H1 (cell line): ENCODE results near the gene RPL28. TPM values are rescaled to one million over a fixed set of nuclear protein-coding genes. Genes with fewer than 3 reads are reported as not detected.
A peak's percentile ranks its signal among the peaks of the same experiment; 100 is the strongest.

Experiments
- CTCF ChIA-PET: fragments of 300-600 bp; sonication (Branson Sonifier 250); formaldehyde crosslinking; loops from one replicate; lab custom pipeline; 2021; ENCODE audit not compliant: partially characterized antibody; lab: Charles Lee
- POLR2A ChIA-PET: fragments of 300-600 bp; sonication (Branson Sonifier 250); formaldehyde crosslinking; loops from one replicate; lab custom pipeline; 2021; ENCODE audit warnings: inconsistent platforms; ENCODE audit not compliant: partially characterized antibody; lab: Charles Lee
- DNase-seq, 2 experiments: peaks; one replicate each; pipeline versions ENCODE4 v3.0.0 to v3.0.0-alpha.2; 2010 to 2022; ENCODE audit warnings: low spot score in 2 of 2, low read depth in 1 of 2, mixed read lengths in 1 of 2
- FAIRE-seq: peaks from 2 replicates; lab custom pipeline; 2011; peaks lifted over from hg19 to GRCh38; lab: Jason Lieb, UNC
- H2AFZ ChIP-seq: 2 replicates; pipeline ENCODE4 v1.8.1; 2012; ENCODE audit warnings: low read length, inconsistent platforms
- H2AK5ac ChIP-seq: 2 replicates; pipeline ENCODE4 v1.6.1; 2013; ENCODE audit warnings: low read depth, low read length
- H2BK120ac ChIP-seq: replicated peaks from 2 replicates; pipeline ENCODE3; 2013; ENCODE audit warnings: low read depth, low read length, inconsistent platforms
- H2BK12ac ChIP-seq: 2 replicates; pipeline ENCODE4 v1.6.1; 2013; ENCODE audit warnings: low read depth, low read length
- H2BK15ac ChIP-seq: 2 replicates; pipeline ENCODE4 v1.6.1; 2013; ENCODE audit warnings: low read length
- H2BK20ac ChIP-seq: 2 replicates; pipeline ENCODE4 v1.6.1; 2013; ENCODE audit warnings: low read length
- H2BK5ac ChIP-seq: 2 replicates; pipeline ENCODE4 v1.6.1; 2013; ENCODE audit warnings: low read depth, low read length
- H3K14ac ChIP-seq: 2 replicates; pipeline ENCODE4 v1.6.1; 2013; ENCODE audit warnings: inconsistent platforms; ENCODE audit not compliant: insufficient read length
- H3K18ac ChIP-seq: 2 replicates; pipeline ENCODE4 v1.6.1; 2013; ENCODE audit warnings: low read length; ENCODE audit errors: extremely low read depth
- H3K23ac ChIP-seq: 2 replicates; pipeline ENCODE4 v1.6.1; 2013; ENCODE audit warnings: inconsistent platforms; ENCODE audit not compliant: insufficient read length
- H3K23me2 ChIP-seq: 2 replicates; pipeline ENCODE4 v1.6.1; 2013; ENCODE audit warnings: low read depth, low read length
- H3K27ac ChIP-seq: 2 replicates; pipeline ENCODE4 v1.6.1; 2011; ENCODE audit warnings: low read depth, low read length, inconsistent platforms
- H3K27me3 ChIP-seq, 4 experiments: replicated peaks in 1 of 4; 1 replicate in 1 of 4; 2 replicates in 3 of 4; pipeline versions ENCODE4 v1.6.1 to v1.8.1; 2011 to 2013; ENCODE audit warnings: low read length in 3 of 4, mild to moderate bottlenecking in 3 of 4, inconsistent platforms in 2 of 4, mixed read lengths in 2 of 4, moderate library complexity in 1 of 4; ENCODE audit not compliant: control insufficient read depth in 3 of 4, insufficient read depth in 3 of 4; ENCODE audit errors: extremely low read depth in 1 of 4
- H3K36me3 ChIP-seq, 4 experiments: 2 replicates each; pipeline versions ENCODE4 v1.6.1 to v1.8.1; 2011 to 2013; ENCODE audit warnings: mild to moderate bottlenecking in 4 of 4, low read length in 3 of 4, moderate library complexity in 2 of 4, control low read depth in 1 of 4, inconsistent platforms in 1 of 4; ENCODE audit not compliant: insufficient read depth in 4 of 4, control insufficient read depth in 2 of 4
- H3K4ac ChIP-seq: replicated peaks from 2 replicates; pipeline ENCODE3; 2013; ENCODE audit warnings: low read length, low read depth, mixed read lengths, inconsistent platforms; ENCODE audit not compliant: insufficient read length
- H3K4me1 ChIP-seq, 4 experiments: replicated peaks in 1 of 4; 1 replicate in 1 of 4; 2 replicates in 3 of 4; pipeline versions ENCODE4 v1.6.1 to v1.8.1; 2011 to 2013; ENCODE audit warnings: low read length in 3 of 4, inconsistent platforms in 2 of 4, mixed read lengths in 1 of 4; ENCODE audit not compliant: insufficient read depth in 4 of 4, control insufficient read depth in 3 of 4
- H3K4me2 ChIP-seq, 2 experiments: 2 replicates each; pipeline versions ENCODE4 v1.6.1 to v1.8.1; 2011 to 2013; ENCODE audit warnings: low read depth in 2 of 2, low read length in 2 of 2, control low read depth in 1 of 2, inconsistent platforms in 1 of 2, mild to moderate bottlenecking in 1 of 2; ENCODE audit not compliant: insufficient read depth in 1 of 2
- H3K4me3 ChIP-seq, 4 experiments: fragments of 200-600, 300-600 bp in 1 of 4; sonication (generic), shearing (Covaris generic), sonication (Bioruptor Twin) in 1 of 4; 2 replicates each; pipeline versions ENCODE4 v1.5.1 to v1.8.1; 2011 to 2016; ENCODE audit warnings: low read length in 4 of 4, low read depth in 3 of 4, control low read depth in 2 of 4, inconsistent platforms in 2 of 4, mild to moderate bottlenecking in 2 of 4, mixed read lengths in 1 of 4, moderate library complexity in 1 of 4; ENCODE audit not compliant: insufficient read depth in 2 of 4; ENCODE audit errors: extremely low read depth in 1 of 4
- H3K56ac ChIP-seq: replicated peaks from 2 replicates; pipeline ENCODE3; 2013; ENCODE audit warnings: low read depth, mild to moderate bottlenecking, mixed read lengths, low read length, inconsistent platforms; ENCODE audit not compliant: insufficient read length
- H3K79me1 ChIP-seq: 2 replicates; pipeline ENCODE4 v1.6.1; 2013; ENCODE audit warnings: low read depth, low read length, control low read depth
- H3K79me2 ChIP-seq, 2 experiments: 2 replicates each; pipeline versions ENCODE4 v1.6.1 to v1.8.1; 2012 to 2013; ENCODE audit warnings: low read length in 2 of 2, mild to moderate bottlenecking in 2 of 2, inconsistent platforms in 1 of 2; ENCODE audit not compliant: insufficient read depth in 2 of 2, control insufficient read depth in 1 of 2
- H3K9ac ChIP-seq, 4 experiments: replicated peaks in 1 of 4; 1 replicate in 1 of 4; 2 replicates in 3 of 4; pipeline versions ENCODE4 v1.6.1 to v1.8.1; 2011 to 2013; ENCODE audit warnings: low read depth in 3 of 4, low read length in 3 of 4, control low read depth in 2 of 4, mild to moderate bottlenecking in 2 of 4, moderate library complexity in 2 of 4, inconsistent platforms in 1 of 4; ENCODE audit errors: extremely low read depth in 1 of 4
- H3K9me3 ChIP-seq, 2 experiments: 2 replicates each; pipeline versions ENCODE4 v1.6.1 to v1.8.1; 2012 to 2013; ENCODE audit warnings: mild to moderate bottlenecking in 2 of 2, moderate library complexity in 2 of 2, control low read depth in 1 of 2, inconsistent platforms in 1 of 2, low read depth in 1 of 2, low read length in 1 of 2, mixed read lengths in 1 of 2; ENCODE audit not compliant: insufficient read depth in 2 of 2
- H4K20me1 ChIP-seq, 2 experiments: replicated peaks in 1 of 2; 2 replicates each; pipeline versions ENCODE3 to v1.8.1; 2011 to 2013; ENCODE audit warnings: inconsistent platforms in 2 of 2, low read length in 2 of 2, mild to moderate bottlenecking in 1 of 2; ENCODE audit not compliant: insufficient read depth in 2 of 2, control insufficient read depth in 1 of 2
- H4K5ac ChIP-seq: 2 replicates; pipeline ENCODE4 v1.6.1; 2013; ENCODE audit warnings: low read length, low read depth, mixed read lengths, inconsistent platforms; ENCODE audit not compliant: insufficient read length
- H4K8ac ChIP-seq: 2 replicates; pipeline ENCODE4 v1.8.0; 2013; ENCODE audit warnings: mild to moderate bottlenecking, moderate library complexity, low read length, inconsistent platforms; ENCODE audit not compliant: insufficient read depth; ENCODE audit errors: extremely low read depth
- H4K91ac ChIP-seq: replicated peaks from 2 replicates; pipeline ENCODE3; 2013; ENCODE audit warnings: low read length, mixed read lengths, inconsistent platforms; ENCODE audit not compliant: insufficient read length
- BCL11A ChIP-seq, 2 experiments: IDR thresholded peaks; one replicate each; pipeline ENCODE4 v1.6.1; 2011; ENCODE audit warnings: low read depth in 2 of 2, low read length in 2 of 2, mild to moderate bottlenecking in 2 of 2
- CTBP2 ChIP-seq: IDR thresholded peaks from 2 replicates; pipeline ENCODE4 v1.7.0; 2011; ENCODE audit warnings: borderline replicate concordance, mild to moderate bottlenecking, moderate library complexity, mixed read lengths, low read length; ENCODE audit not compliant: insufficient read depth, insufficient read length
- EZH2 ChIP-seq: fragments of 200-600 bp; sonication (generic); IDR thresholded peaks from 2 replicates; pipeline ENCODE4 v1.7.1; 2012; ENCODE audit warnings: low read depth, mild to moderate bottlenecking, moderate library complexity, low read length, inconsistent platforms; ENCODE audit not compliant: severe bottlenecking
- JUND ChIP-seq: IDR thresholded peaks from 2 replicates; pipeline ENCODE4 v1.6.1; 2011; ENCODE audit warnings: mild to moderate bottlenecking, improper control_type of control experiment, low read length
- NANOG ChIP-seq: IDR thresholded peaks from 2 replicates; pipeline ENCODE4 v1.6.1; 2011; ENCODE audit warnings: low read length, low read depth, mild to moderate bottlenecking, inconsistent platforms; ENCODE audit not compliant: insufficient read depth, poor library complexity, severe bottlenecking
- SIRT6 ChIP-seq: IDR thresholded peaks from one replicate; pipeline ENCODE4 v1.7.1; 2012; ENCODE audit warnings: low read length, inconsistent platforms
- SUZ12 ChIP-seq: fragments of 200-600 bp; sonication (generic); IDR thresholded peaks from 2 replicates; pipeline ENCODE4 v1.6.1; 2012; ENCODE audit warnings: mild to moderate bottlenecking, inconsistent platforms, low read length, moderate library complexity, mixed read lengths
- TCF12 ChIP-seq: IDR thresholded peaks from 2 replicates; pipeline ENCODE4 v1.6.1; 2011; ENCODE audit warnings: low read depth, mild to moderate bottlenecking, low read length
- USF2 ChIP-seq: IDR thresholded peaks from 2 replicates; pipeline ENCODE4 v1.6.1; 2011; ENCODE audit warnings: low read length, improper control_type of control experiment
- WGBS, 2 experiments: shearing (Covaris generic) in 1 of 2; methylation state at CpG; one replicate each; pipeline versions ENCODE4 v1.1.6 to v1.1.7; 2013 to 2015; ENCODE audit warnings: low lambda C conversion rate in 2 of 2, mixed read lengths in 2 of 2, inconsistent platforms in 1 of 2, low coverage in 1 of 2, missing lambda C conversion rate in 1 of 2; ENCODE audit not compliant: insufficient replicate concordance in 2 of 2, insufficient coverage in 1 of 2, insufficient read length in 1 of 2; ENCODE audit errors: extremely low coverage in 1 of 2, missing lambda C conversion rate in 1 of 2; 5-methylcytosine and 5-hydroxymethylcytosine counted together
- polyA plus RNA-seq, 7 experiments: library from polyadenylated mRNA; depleted of rRNA in 3 of 7; stranded (reverse) in 5 of 7; unstranded in 2 of 7; fragments of >200 nt in 5 of 7; fragments of 200-250 nt in 2 of 7; gene quantifications; 1 replicate in 5 of 7; 2 replicates in 1 of 7; 4 replicates in 1 of 7; pipeline versions ENCODE4 v1.2.1 to v1.2.3, GENCODE V29; 2011 to 2013; ENCODE audit warnings: missing spikeins in 2 of 7, mixed read lengths in 2 of 7
- total RNA-seq: library from RNA; stranded (reverse); fragmentation: NEBNext Ultra II Directional; extraction: Animal tissue kit (Norgen Biotek cat#: 25700); gene quantifications from 2 replicates; pipeline ENCODE4 v1.2.1, GENCODE V29; 2021

The RPL28 gene
- total and polyA plus RNA-seq, 2 of the 8 experiments (the other 6 are each of a cell fraction or from before 2014, with no cell fraction given) = 2,123 to 8,402 TPM

GRCh38 chr19:55370305-55370988 lies 15.3 kb upstream of the RPL28 start, which contains the start of gene IL11:
TSS of gene IL11 (minus strand) at chr19:55370463. CDS start at chr19:55370310, 153 bp downstream.
- WGBS, 2 experiments = 24% methylated on average over 9 of the region's 32 CpGs; no CpG with 5 or more reads in 1 of the 2 experiments
- H3K9ac ChIP-seq = no peak within 1 kb of the TSS

More at GRCh38 chr19:55370305-55370988, 15.3 kb upstream of the RPL28 start, which contains the start of gene IL11:
- no peaks in the 10 kb centered on the region for H4K20me1 ChIP-seq
- no peak within 1 kb of the TSS for H3K14ac ChIP-seq
- FAIRE-seq (no peak), DNase-seq (no peak)
- H3K23me2 ChIP-seq = peaks cover 12% of the 10 kb centered on the region; the same call in 1 of the 2 replicates
- H2BK120ac ChIP-seq = no peak within 1 kb of the TSS
- no peak within 1 kb of the TSS for H3K23ac ChIP-seq
- H2BK12ac ChIP-seq = peak within 1 kb of the TSS; percentile 90; the same call in 1 of the 2 replicates
- H3K27me3 ChIP-seq = peaks cover 16 to 54% (median 44%) of the 10 kb centered on the region in 4 experiments
- H3K56ac ChIP-seq = no peak within 1 kb of the TSS
- ChIA-PET POLR2A (interaction anchor here (0.8 to 7.1 kb wide), 8 partner anchors 13 to 109 kb away, joined by 3 to 58 read pairs (median 14); partner anchors contain the start of genes RPL28, TMEM238 and UBE2S), CTCF (interaction anchor here (1.0 to 1.5 kb wide), 4 partner anchors 18 to 73 kb away, joined by 3 to 5 read pairs (median 4); no protein-coding TSS in a partner anchor)
- TF ChIP-seq EZH2 = peak; percentile 25
- TF ChIP-seq JUND = no peak
- no peak for TF ChIP-seq BCL11A (IDR thresholded peaks at IDR 0.05; ENCODE audit: low read depth in 2 of 2, low read length in 2 of 2)
- TF ChIP-seq CTBP2 = peak; percentile 10
- TF ChIP-seq USF2 = no peak
- TF ChIP-seq SIRT6 = no peak
- peak; percentile 36; the same call in 1 of the 2 replicates for TF ChIP-seq SUZ12
- TF ChIP-seq TCF12 = no peak
- no peak for TF ChIP-seq NANOG
- peak within 1 kb of the TSS; percentile 62 for H4K8ac ChIP-seq
- no peak within 1 kb of the TSS; the same call in 1 of the 2 replicates for H2BK5ac ChIP-seq
- H3K4me2 ChIP-seq = peak within 1 kb of the TSS; percentile 58 to 81
- H2AFZ ChIP-seq = no peak within 1 kb of the TSS; the same call in 1 of the 2 replicates
- peak within 1 kb of the TSS; percentile 15 for H4K91ac ChIP-seq
- no peak within 1 kb of the TSS for H2BK20ac ChIP-seq
- H3K4me1 ChIP-seq = peaks cover under 1 to 35% (median 28%) of the 10 kb centered on the region in 4 experiments
- no peaks in the 10 kb centered on the region for H3K9me3 ChIP-seq
- no peaks in the 10 kb centered on the region for H3K79me1 ChIP-seq
- H3K18ac ChIP-seq = peak within 1 kb of the TSS; percentile 78
- 0 out of 2 replicates have a peak within 1 kb of the TSS, but pooled peaks have one; percentile 46 for H2BK15ac ChIP-seq
- peak within 1 kb of the TSS; percentile 24 to 71 (median 47) for H3K4me3 ChIP-seq
- no peaks in the 10 kb centered on the region for H3K79me2 ChIP-seq
- no peak within 1 kb of the TSS for H3K4ac ChIP-seq
- no peak within 1 kb of the TSS for H3K27ac ChIP-seq
- H3K36me3 ChIP-seq = no peaks in the 10 kb centered on the region
- no peak within 1 kb of the TSS for H4K5ac ChIP-seq
- no peak within 1 kb of the TSS; the same call in 1 of the 2 replicates for H2AK5ac ChIP-seq
